Uterus (tissue), 2 donors: ENCODE measurements around the gene TRIM10.

Experiments
- CTCF ChIP-seq, 4 experiments: fragments of 200-600 bp in 2 of 4; fragments of 450-650 bp in 2 of 4; sonication (generic) in 2 of 4; IDR thresholded peaks; one replicate each; pipeline ENCODE4 v1.5.1; 2016 to 2019; ENCODE audit warnings: antibody characterized with exemption in 4 of 4, mild to moderate bottlenecking in 2 of 4, moderate library complexity in 1 of 4
- POLR2A ChIP-seq, 2 donors: fragments of 450-650 bp; IDR thresholded peaks; one replicate each; pipeline ENCODE4 v1.6.1; 2016; ENCODE audit warnings: antibody characterized with exemption in 2 of 2, mild to moderate bottlenecking in 1 of 2, moderate library complexity in 1 of 2

- TF ChIP-seq CTCF (IDR thresholded peaks at IDR 0.05) (no peak), POLR2A (IDR thresholded peaks at IDR 0.05) (no peak)
Measured at GRCh38 chr6:30175765-30176164, 14.8 kb upstream of the TRIM10 start.
